LNCaP clone FGC (cell line): ENCODE data around the gene ACSS3.

Experiments used
- DNase-seq: peaks from one replicate; pipeline ENCODE4 v3.0.0-alpha.2; 2011; ENCODE audit warnings: low read depth
- H3K4me3 ChIP-seq: 2 replicates; pipeline ENCODE4 v1.5.1; 2011; ENCODE audit warnings: mild to moderate bottlenecking, low read depth, low read length, control low read depth
- CTCF ChIP-seq: IDR thresholded peaks from 2 replicates; pipeline ENCODE4 v1.5.1; 2012; ENCODE audit warnings: mild to moderate bottlenecking; ENCODE audit not compliant: control insufficient read depth, insufficient read depth; ENCODE audit errors: extremely low read depth

Gene ACSS3

GRCh38 chr12:81296556-81297305, 218.9 kb downstream of the ACSS3 start:
- DNase-seq: no peak
- TF ChIP-seq CTCF: no peak
- no peak overlapping the region for H3K4me3 ChIP-seq

- DNase-seq: no peak
- TF ChIP-seq CTCF: no peak
- no peak overlapping the region for H3K4me3 ChIP-seq
Measured at GRCh38 chr12:81297601-81298000, 219.7 kb downstream of the ACSS3 start.

- TF ChIP-seq CTCF: no peak
Measured at GRCh38 chr12:81300454-81300853, 222.6 kb downstream of the ACSS3 start.

GRCh38 chr12:81303935-81304334, 226.1 kb downstream of the ACSS3 start:
- DNase-seq: no peak
- no peak for TF ChIP-seq CTCF
- no peak overlapping the region for H3K4me3 ChIP-seq

More at GRCh38 chr12:81300454-81300853, 222.6 kb downstream of the ACSS3 start:
- no peak for DNase-seq
- no peak overlapping the region for H3K4me3 ChIP-seq
